H1 (cell line): ENCODE measurements around the gene CAPN13. TPM values are rescaled to one million over a fixed set of nuclear protein-coding genes. Genes with fewer than 3 reads are reported as not detected.

Experiments
- CTCF ChIA-PET: fragments of 300-600 bp; sonication (Branson Sonifier 250); formaldehyde crosslinking; loops from one replicate; lab custom pipeline; 2021; ENCODE audit not compliant: partially characterized antibody; lab: Charles Lee
- POLR2A ChIA-PET: fragments of 300-600 bp; sonication (Branson Sonifier 250); formaldehyde crosslinking; loops from one replicate; lab custom pipeline; 2021; ENCODE audit warnings: inconsistent platforms; ENCODE audit not compliant: partially characterized antibody; lab: Charles Lee
- DNase-seq, 2 experiments: peaks; one replicate each; pipeline versions ENCODE4 v3.0.0 to v3.0.0-alpha.2; 2010 to 2022; ENCODE audit warnings: low spot score in 2 of 2, low read depth in 1 of 2, mixed read lengths in 1 of 2
- FAIRE-seq: peaks from 2 replicates; lab custom pipeline; 2011; peaks lifted over from hg19 to GRCh38; lab: Jason Lieb, UNC
- H2AFZ ChIP-seq: 2 replicates; pipeline ENCODE4 v1.8.1; 2012; ENCODE audit warnings: low read length, inconsistent platforms
- H2AK5ac ChIP-seq: 2 replicates; pipeline ENCODE4 v1.6.1; 2013; ENCODE audit warnings: low read depth, low read length
- H2BK120ac ChIP-seq: replicated peaks from 2 replicates; pipeline ENCODE3; 2013; ENCODE audit warnings: low read depth, low read length, inconsistent platforms
- H2BK12ac ChIP-seq: 2 replicates; pipeline ENCODE4 v1.6.1; 2013; ENCODE audit warnings: low read depth, low read length
- H2BK15ac ChIP-seq: 2 replicates; pipeline ENCODE4 v1.6.1; 2013; ENCODE audit warnings: low read length
- H2BK20ac ChIP-seq: 2 replicates; pipeline ENCODE4 v1.6.1; 2013; ENCODE audit warnings: low read length
- H2BK5ac ChIP-seq: 2 replicates; pipeline ENCODE4 v1.6.1; 2013; ENCODE audit warnings: low read depth, low read length
- H3K14ac ChIP-seq: 2 replicates; pipeline ENCODE4 v1.6.1; 2013; ENCODE audit warnings: inconsistent platforms; ENCODE audit not compliant: insufficient read length
- H3K18ac ChIP-seq: 2 replicates; pipeline ENCODE4 v1.6.1; 2013; ENCODE audit warnings: low read length; ENCODE audit errors: extremely low read depth
- H3K23ac ChIP-seq: 2 replicates; pipeline ENCODE4 v1.6.1; 2013; ENCODE audit warnings: inconsistent platforms; ENCODE audit not compliant: insufficient read length
- H3K23me2 ChIP-seq: 2 replicates; pipeline ENCODE4 v1.6.1; 2013; ENCODE audit warnings: low read depth, low read length
- H3K27ac ChIP-seq: 2 replicates; pipeline ENCODE4 v1.6.1; 2011; ENCODE audit warnings: low read depth, low read length, inconsistent platforms
- H3K27me3 ChIP-seq, 4 experiments: replicated peaks in 1 of 4; 1 replicate in 1 of 4; 2 replicates in 3 of 4; pipeline versions ENCODE4 v1.6.1 to v1.8.1; 2011 to 2013; ENCODE audit warnings: low read length in 3 of 4, mild to moderate bottlenecking in 3 of 4, inconsistent platforms in 2 of 4, mixed read lengths in 2 of 4, moderate library complexity in 1 of 4; ENCODE audit not compliant: control insufficient read depth in 3 of 4, insufficient read depth in 3 of 4; ENCODE audit errors: extremely low read depth in 1 of 4
- H3K36me3 ChIP-seq, 4 experiments: 2 replicates each; pipeline versions ENCODE4 v1.6.1 to v1.8.1; 2011 to 2013; ENCODE audit warnings: mild to moderate bottlenecking in 4 of 4, low read length in 3 of 4, moderate library complexity in 2 of 4, control low read depth in 1 of 4, inconsistent platforms in 1 of 4; ENCODE audit not compliant: insufficient read depth in 4 of 4, control insufficient read depth in 2 of 4
- H3K4ac ChIP-seq: replicated peaks from 2 replicates; pipeline ENCODE3; 2013; ENCODE audit warnings: low read length, low read depth, mixed read lengths, inconsistent platforms; ENCODE audit not compliant: insufficient read length
- H3K4me1 ChIP-seq, 4 experiments: replicated peaks in 1 of 4; 1 replicate in 1 of 4; 2 replicates in 3 of 4; pipeline versions ENCODE4 v1.6.1 to v1.8.1; 2011 to 2013; ENCODE audit warnings: low read length in 3 of 4, inconsistent platforms in 2 of 4, mixed read lengths in 1 of 4; ENCODE audit not compliant: insufficient read depth in 4 of 4, control insufficient read depth in 3 of 4
- H3K4me2 ChIP-seq, 2 experiments: 2 replicates each; pipeline versions ENCODE4 v1.6.1 to v1.8.1; 2011 to 2013; ENCODE audit warnings: low read depth in 2 of 2, low read length in 2 of 2, control low read depth in 1 of 2, inconsistent platforms in 1 of 2, mild to moderate bottlenecking in 1 of 2; ENCODE audit not compliant: insufficient read depth in 1 of 2
- H3K4me3 ChIP-seq, 4 experiments: fragments of 200-600, 300-600 bp in 1 of 4; sonication (generic), shearing (Covaris generic), sonication (Bioruptor Twin) in 1 of 4; 2 replicates each; pipeline versions ENCODE4 v1.5.1 to v1.8.1; 2011 to 2016; ENCODE audit warnings: low read length in 4 of 4, low read depth in 3 of 4, control low read depth in 2 of 4, inconsistent platforms in 2 of 4, mild to moderate bottlenecking in 2 of 4, mixed read lengths in 1 of 4, moderate library complexity in 1 of 4; ENCODE audit not compliant: insufficient read depth in 2 of 4; ENCODE audit errors: extremely low read depth in 1 of 4
- H3K56ac ChIP-seq: replicated peaks from 2 replicates; pipeline ENCODE3; 2013; ENCODE audit warnings: low read depth, mild to moderate bottlenecking, mixed read lengths, low read length, inconsistent platforms; ENCODE audit not compliant: insufficient read length
- H3K79me1 ChIP-seq: 2 replicates; pipeline ENCODE4 v1.6.1; 2013; ENCODE audit warnings: low read depth, low read length, control low read depth
- H3K79me2 ChIP-seq, 2 experiments: 2 replicates each; pipeline versions ENCODE4 v1.6.1 to v1.8.1; 2012 to 2013; ENCODE audit warnings: low read length in 2 of 2, mild to moderate bottlenecking in 2 of 2, inconsistent platforms in 1 of 2; ENCODE audit not compliant: insufficient read depth in 2 of 2, control insufficient read depth in 1 of 2
- H3K9ac ChIP-seq, 4 experiments: replicated peaks in 1 of 4; 1 replicate in 1 of 4; 2 replicates in 3 of 4; pipeline versions ENCODE4 v1.6.1 to v1.8.1; 2011 to 2013; ENCODE audit warnings: low read depth in 3 of 4, low read length in 3 of 4, control low read depth in 2 of 4, mild to moderate bottlenecking in 2 of 4, moderate library complexity in 2 of 4, inconsistent platforms in 1 of 4; ENCODE audit errors: extremely low read depth in 1 of 4
- H3K9me3 ChIP-seq, 2 experiments: 2 replicates each; pipeline versions ENCODE4 v1.6.1 to v1.8.1; 2012 to 2013; ENCODE audit warnings: mild to moderate bottlenecking in 2 of 2, moderate library complexity in 2 of 2, control low read depth in 1 of 2, inconsistent platforms in 1 of 2, low read depth in 1 of 2, low read length in 1 of 2, mixed read lengths in 1 of 2; ENCODE audit not compliant: insufficient read depth in 2 of 2
- H4K20me1 ChIP-seq, 2 experiments: replicated peaks in 1 of 2; 2 replicates each; pipeline versions ENCODE3 to v1.8.1; 2011 to 2013; ENCODE audit warnings: inconsistent platforms in 2 of 2, low read length in 2 of 2, mild to moderate bottlenecking in 1 of 2; ENCODE audit not compliant: insufficient read depth in 2 of 2, control insufficient read depth in 1 of 2
- H4K5ac ChIP-seq: 2 replicates; pipeline ENCODE4 v1.6.1; 2013; ENCODE audit warnings: low read length, low read depth, mixed read lengths, inconsistent platforms; ENCODE audit not compliant: insufficient read length
- H4K8ac ChIP-seq: 2 replicates; pipeline ENCODE4 v1.8.0; 2013; ENCODE audit warnings: mild to moderate bottlenecking, moderate library complexity, low read length, inconsistent platforms; ENCODE audit not compliant: insufficient read depth; ENCODE audit errors: extremely low read depth
- H4K91ac ChIP-seq: replicated peaks from 2 replicates; pipeline ENCODE3; 2013; ENCODE audit warnings: low read length, mixed read lengths, inconsistent platforms; ENCODE audit not compliant: insufficient read length
- ASH2L ChIP-seq: fragments of 200-600, 300-600 bp; sonication (generic); IDR thresholded peaks from one replicate; pipeline ENCODE4 v1.7.1; 2017; ENCODE audit warnings: low read length
- CBX5 ChIP-seq: fragments of 300-800, 300-1000 bp; sonication (generic); IDR thresholded peaks from 2 replicates; pipeline ENCODE4 v1.7.1; 2016; ENCODE audit warnings: antibody characterized with exemption, low read length, low read depth
- CEBPB ChIP-seq: IDR thresholded peaks from 2 replicates; pipeline ENCODE4 v1.6.1; 2012; ENCODE audit warnings: low read depth, low read length
- CTCF ChIP-seq, 3 experiments: IDR thresholded peaks; 1 replicate in 2 of 3; 2 replicates in 1 of 3; pipeline versions ENCODE4 v1.5.1 to v1.6.1; 2011; ENCODE audit warnings: low read length in 3 of 3, mild to moderate bottlenecking in 3 of 3, inconsistent platforms in 2 of 3, low read depth in 1 of 3, moderate library complexity in 1 of 3; ENCODE audit not compliant: insufficient read depth in 1 of 3; ENCODE audit errors: control extremely low read depth in 1 of 3
- E2F6 ChIP-seq: IDR thresholded peaks from 2 replicates; pipeline ENCODE4 v1.6.1; 2012; ENCODE audit warnings: inconsistent platforms
- GTF2F1 ChIP-seq: IDR thresholded peaks from 2 replicates; pipeline ENCODE4 v1.6.1; 2012; ENCODE audit warnings: low read depth, low read length, improper control_type of control experiment, borderline replicate concordance
- KDM4A ChIP-seq: IDR thresholded peaks from one replicate; pipeline ENCODE4 v1.7.1; 2012; ENCODE audit warnings: low read depth, mild to moderate bottlenecking, moderate library complexity, low read length, inconsistent platforms; ENCODE audit not compliant: severe bottlenecking
- PHF8 ChIP-seq: fragments of 200-600 bp; sonication (generic); conservative IDR thresholded peaks from 2 replicates; pipeline ENCODE4 v1.7.1; 2012; ENCODE audit warnings: low read depth, mild to moderate bottlenecking, inconsistent platforms, low read length, moderate library complexity
- TBP ChIP-seq: IDR thresholded peaks from 2 replicates; pipeline ENCODE4 v1.6.1; 2011; ENCODE audit warnings: low read depth, low read length, improper control_type of control experiment
- WGBS, 2 experiments: shearing (Covaris generic) in 1 of 2; methylation state at CpG; one replicate each; pipeline versions ENCODE4 v1.1.6 to v1.1.7; 2013 to 2015; ENCODE audit warnings: low lambda C conversion rate in 2 of 2, mixed read lengths in 2 of 2, inconsistent platforms in 1 of 2, low coverage in 1 of 2, missing lambda C conversion rate in 1 of 2; ENCODE audit not compliant: insufficient replicate concordance in 2 of 2, insufficient coverage in 1 of 2, insufficient read length in 1 of 2; ENCODE audit errors: extremely low coverage in 1 of 2, missing lambda C conversion rate in 1 of 2; 5-methylcytosine and 5-hydroxymethylcytosine counted together
- polyA plus RNA-seq, 7 experiments: library from polyadenylated mRNA; depleted of rRNA in 3 of 7; stranded (reverse) in 5 of 7; unstranded in 2 of 7; fragments of >200 nt in 5 of 7; fragments of 200-250 nt in 2 of 7; gene quantifications; 1 replicate in 5 of 7; 2 replicates in 1 of 7; 4 replicates in 1 of 7; pipeline versions ENCODE4 v1.2.1 to v1.2.3, GENCODE V29; 2011 to 2013; ENCODE audit warnings: missing spikeins in 2 of 7, mixed read lengths in 2 of 7
- total RNA-seq: library from RNA; stranded (reverse); fragmentation: NEBNext Ultra II Directional; extraction: Animal tissue kit (Norgen Biotek cat#: 25700); gene quantifications from 2 replicates; pipeline ENCODE4 v1.2.1, GENCODE V29; 2021

The CAPN13 gene
- total and polyA plus RNA-seq, 2 of the 8 experiments (the other 6 are each of a cell fraction or from before 2014, with no cell fraction given) = 2.4 TPM

DNA sequence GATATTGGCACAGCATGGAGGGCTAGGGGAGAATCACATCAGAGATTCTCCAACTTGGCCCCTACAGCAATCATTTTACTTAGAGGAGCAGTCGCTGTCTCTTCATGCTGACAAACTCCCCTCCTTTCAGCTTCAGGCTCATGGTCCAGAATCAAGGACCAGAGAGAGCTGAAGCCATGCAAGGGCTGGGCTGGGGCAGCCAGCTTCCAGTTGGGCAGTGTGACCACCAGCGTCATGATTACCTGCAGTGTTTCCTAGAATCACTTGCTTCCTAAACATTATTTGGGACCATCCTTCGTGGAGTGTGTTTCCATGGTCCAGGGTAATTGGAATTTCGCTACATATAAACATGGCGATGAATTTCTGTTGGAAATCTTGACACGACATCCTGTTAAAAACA is 54.4 kb downstream of the CAPN13 start:
- Histone ChIP-seq H3K23ac (no peak overlapping the region), H3K14ac (no peak overlapping the region), H3K79me2 (no peaks in the 10 kb centered on the region)
- CTCF ChIA-PET = interaction anchor here (1.5 kb wide), 1 partner anchor 41 kb away, joined by 5 read pairs; no protein-coding TSS in a partner anchor
- TF ChIP-seq ASH2L (no peak), CEBPB (no peak), TBP (no peak), E2F6 (no peak), KDM4A (no peak), PHF8 (no peak), CBX5 (no peak), GTF2F1 (no peak), CTCF (IDR thresholded peaks at IDR 0.05; ENCODE audit: control extremely low read depth in 1 of 3, insufficient read depth in 1 of 3, low read depth in 1 of 3, low read length in 3 of 3) (no peak)
- TF ChIP-seq, all 59 proteins: peak for 0
- H3K4me1 ChIP-seq = no peaks in the 10 kb centered on the region
- no peak overlapping the region for H2AFZ ChIP-seq
- H2BK5ac ChIP-seq = no peak overlapping the region
- POLR2A ChIA-PET = no interaction called here
- no peak overlapping the region for H2BK120ac ChIP-seq
- H2BK20ac ChIP-seq = no peak overlapping the region
- H2AK5ac ChIP-seq = no peak overlapping the region
- no peaks in the 10 kb centered on the region for H4K20me1 ChIP-seq
- no peaks in the 10 kb centered on the region for H3K79me1 ChIP-seq
- no peak overlapping the region for H3K4me3 ChIP-seq
- H3K4me2 ChIP-seq = no peak overlapping the region
- no peak overlapping the region for H3K56ac ChIP-seq
- no peak overlapping the region for H2BK12ac ChIP-seq
- no peak for DNase-seq
- no peak overlapping the region for H3K27ac ChIP-seq
- H4K8ac ChIP-seq = no peak overlapping the region
- H3K27me3 ChIP-seq = no peaks in the 10 kb centered on the region
- no peak overlapping the region for H3K4ac ChIP-seq
- no peak overlapping the region for H4K91ac ChIP-seq
- WGBS, 2 experiments = 78% methylated on average over 6 of the region's 6 CpGs; no CpG with 5 or more reads in 1 of the 2 experiments
- no peaks in the 10 kb centered on the region for H3K36me3 ChIP-seq
- no peak for FAIRE-seq
- H3K9me3 ChIP-seq = no peaks in the 10 kb centered on the region
- H2BK15ac ChIP-seq = no peak overlapping the region
- no peak overlapping the region for H4K5ac ChIP-seq
- H3K18ac ChIP-seq = no peak overlapping the region
- no peak overlapping the region for H3K9ac ChIP-seq
- H3K23me2 ChIP-seq = no peaks in the 10 kb centered on the region
